ENCODE measurements around the gene TIMM21. TPM values are rescaled to one million over a fixed set of nuclear protein-coding genes. Genes with fewer than 3 reads are reported as not detected.

Gene TIMM21
- total and polyA plus RNA-seq, 2 of the 13 experiments (the other 11 are each of a cell fraction or from before 2014, with no cell fraction given), result 29.6 to 62.3 TPM

DNA sequence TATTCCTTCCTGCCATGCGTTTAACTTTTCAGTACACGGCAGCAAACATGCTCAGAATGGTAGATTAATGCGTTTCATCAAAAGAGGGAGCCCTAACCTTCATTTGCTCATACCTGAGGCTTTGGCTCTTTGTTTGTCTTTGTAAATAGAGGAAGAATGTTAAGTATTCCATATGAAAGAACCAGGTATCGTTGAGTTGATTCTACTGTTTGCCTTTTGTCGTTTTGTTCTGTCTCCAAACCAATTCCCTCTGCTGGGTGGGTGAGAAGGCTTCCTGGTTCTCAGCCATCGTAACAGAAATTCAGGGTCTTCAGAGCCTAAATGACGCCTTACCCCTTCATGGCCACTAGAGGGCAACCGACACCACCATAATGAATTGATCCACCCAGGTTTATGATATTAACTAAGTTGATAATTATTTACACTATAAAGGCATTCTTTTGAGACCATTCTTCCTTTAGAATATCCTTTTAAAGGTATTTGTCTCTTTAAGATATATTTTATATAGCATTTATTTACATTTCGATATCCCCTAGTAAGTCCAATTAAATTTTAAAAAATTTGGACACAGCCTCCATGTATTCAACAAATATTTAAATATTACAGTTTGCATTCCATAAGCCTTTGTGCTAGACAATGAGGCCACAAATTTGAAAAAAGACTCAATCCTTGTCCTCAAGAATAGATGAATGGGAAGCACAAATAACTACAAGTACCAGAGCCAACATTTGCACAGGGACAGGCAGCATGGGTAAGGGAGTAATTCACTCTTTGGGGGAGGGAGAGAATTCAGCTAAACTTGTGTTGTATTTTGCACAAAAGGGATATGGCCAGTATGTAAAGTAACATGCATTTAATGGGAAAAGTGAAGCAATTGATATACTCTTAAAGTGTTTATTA, 48.1 kb downstream of the TIMM21 start (continued):
- no peak for TF ChIP-seq DZIP1 (CRISPR knock-in tag; IDR thresholded peaks at IDR 0.05)
- TF ChIP-seq GABPB1 (CRISPR knock-in tag; IDR thresholded peaks at IDR 0.05), result no peak
- TF ChIP-seq KLF13 (CRISPR knock-in tag; IDR thresholded peaks at IDR 0.05), result no peak
- TF ChIP-seq ZNF256 (CRISPR knock-in tag; conservative IDR thresholded peaks at IDR 0.05), result no peak
- TF ChIP-seq, protein P1, sequence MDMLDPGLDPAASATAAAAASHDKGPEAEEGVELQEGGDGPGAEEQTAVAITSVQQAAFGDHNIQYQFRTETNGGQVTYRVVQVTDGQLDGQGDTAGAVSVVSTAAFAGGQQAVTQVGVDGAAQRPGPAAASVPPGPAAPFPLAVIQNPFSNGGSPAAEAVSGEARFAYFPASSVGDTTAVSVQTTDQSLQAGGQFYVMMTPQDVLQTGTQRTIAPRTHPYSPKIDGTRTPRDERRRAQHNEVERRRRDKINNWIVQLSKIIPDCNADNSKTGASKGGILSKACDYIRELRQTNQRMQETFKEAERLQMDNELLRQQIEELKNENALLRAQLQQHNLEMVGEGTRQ (IDR thresholded peaks at IDR 0.05; ENCODE audit: low read depth, low read length), result no peak
- TF ChIP-seq, protein P1 (CRISPR knock-in tag; IDR thresholded peaks at IDR 0.05; ENCODE audit: borderline replicate concordance), result no peak
- peak; percentile 38 for TF ChIP-seq KAT8 (CRISPR knock-in tag; IDR thresholded peaks at IDR 0.05)
- peak; percentile 40; the same call in 1 of the 2 replicates for TF ChIP-seq ELF1 (CRISPR knock-in tag; IDR thresholded peaks at IDR 0.05)
- no peak for TF ChIP-seq PAF1 (CRISPR knock-in tag; IDR thresholded peaks at IDR 0.05)
- no peak for TF ChIP-seq GTF3A (CRISPR knock-in tag; conservative IDR thresholded peaks at IDR 0.05)
- no peak for TF ChIP-seq TEAD2 (CRISPR knock-in tag; IDR thresholded peaks at IDR 0.05)
- TF ChIP-seq GATAD2A (CRISPR knock-in tag; IDR thresholded peaks at IDR 0.05), result peak; percentile 54
- TF ChIP-seq ZNF780A (CRISPR knock-in tag; IDR thresholded peaks at IDR 0.05), result no peak
- TF ChIP-seq, protein P2, sequence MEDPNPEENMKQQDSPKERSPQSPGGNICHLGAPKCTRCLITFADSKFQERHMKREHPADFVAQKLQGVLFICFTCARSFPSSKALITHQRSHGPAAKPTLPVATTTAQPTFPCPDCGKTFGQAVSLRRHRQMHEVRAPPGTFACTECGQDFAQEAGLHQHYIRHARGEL (CRISPR knock-in tag; IDR thresholded peaks at IDR 0.05), result no peak
- TF ChIP-seq ZNF550 (CRISPR knock-in tag; IDR thresholded peaks at IDR 0.05; ENCODE audit: borderline replicate concordance), result no peak
- TF ChIP-seq ZNF17 (CRISPR knock-in tag; IDR thresholded peaks at IDR 0.05), result no peak
- TF ChIP-seq AHDC1 (CRISPR knock-in tag; IDR thresholded peaks at IDR 0.05; ENCODE audit: borderline replicate concordance), result no peak
- TF ChIP-seq ZNF563 (CRISPR knock-in tag; IDR thresholded peaks at IDR 0.05), result no peak
- TF ChIP-seq ZFP36L2 (CRISPR knock-in tag; IDR thresholded peaks at IDR 0.05), result no peak

Measured in HepG2 (cell line).